H4 (cell line): ENCODE results near the gene ADARB2. TPM values are rescaled to one million over a fixed set of nuclear protein-coding genes. Genes with fewer than 3 reads are reported as not detected.

Experiments
- DNase-seq: peaks from one replicate; pipeline ENCODE4 v3.0.0-alpha.2; 2015; ENCODE audit warnings: low spot score
- total RNA-seq: library from RNA; depleted of rRNA; stranded (reverse); fragments of >200 nt; shearing (Covaris generic); gene quantifications from 2 replicates; pipeline ENCODE4 v1.2.3, GENCODE V29; 2014

Gene ADARB2
- total RNA-seq, 1 experiment from 2014 or later: 0.21 TPM

DNA sequence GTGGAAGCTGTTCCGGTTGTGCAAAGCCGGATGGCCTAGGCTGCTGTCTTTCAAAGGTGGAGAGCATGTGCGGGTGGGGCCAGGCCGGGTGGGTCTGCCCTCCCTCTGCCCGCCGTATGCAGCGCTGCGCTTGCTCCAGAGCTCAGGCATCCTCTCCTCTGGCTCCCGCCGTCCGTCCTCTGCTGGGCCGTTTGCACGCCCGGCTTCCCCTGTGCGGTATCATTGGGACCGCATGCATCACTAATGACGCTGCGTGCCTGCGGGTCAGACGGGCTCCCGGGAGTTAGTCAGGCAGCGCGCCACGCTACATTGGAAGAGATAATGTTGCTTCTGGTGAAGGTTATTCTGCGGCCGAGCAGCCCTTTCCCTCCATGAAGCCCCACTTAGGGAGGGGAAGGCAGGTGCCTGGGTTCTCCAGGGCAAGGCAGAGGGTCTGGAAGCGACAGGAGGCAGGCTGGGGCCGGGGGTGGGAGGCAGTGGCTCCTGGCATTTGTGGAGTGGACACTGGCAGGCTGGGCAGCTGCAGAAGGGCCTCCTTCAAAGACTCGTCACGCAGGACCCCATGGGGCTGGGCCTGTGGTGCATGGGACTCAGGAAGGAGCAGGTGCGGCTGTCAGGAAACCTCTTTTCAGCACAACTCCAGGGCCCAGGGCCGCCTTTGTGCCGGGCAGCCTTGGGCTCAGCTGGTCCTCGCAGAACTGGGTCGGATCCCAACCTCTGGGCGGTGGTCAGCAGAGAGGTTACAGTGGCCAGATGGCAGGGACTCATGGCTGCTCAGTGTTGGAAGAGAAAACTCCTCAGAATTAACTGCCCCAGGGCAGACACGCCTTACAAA lies 362.6 kb downstream of the ADARB2 start:
- DNase-seq: no peak

DNA sequence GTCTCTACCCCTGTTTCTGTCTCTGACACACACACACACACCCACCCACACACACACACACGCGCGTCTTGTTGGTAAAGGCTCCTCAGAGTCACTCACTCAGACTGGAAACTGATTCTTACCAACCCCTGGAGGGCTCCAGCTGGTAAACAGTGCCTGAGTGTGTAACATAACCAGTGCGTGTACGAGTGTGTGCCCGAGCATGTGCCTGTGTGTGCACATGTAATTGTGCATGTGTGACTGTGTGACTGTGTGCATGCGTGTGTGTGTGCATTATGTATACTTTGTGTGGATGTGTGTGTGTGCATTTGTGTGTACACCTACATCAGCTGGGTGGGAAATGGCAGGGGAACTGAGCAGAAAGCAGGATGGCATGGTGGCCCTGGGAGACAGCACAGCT lies 364.0 kb downstream of the ADARB2 start:
- no peak for DNase-seq

GRCh38 chr10:1372212-1372611 lies 365.1 kb downstream of the ADARB2 start:
- no peak for DNase-seq

- DNase-seq: no peak
Measured at GRCh38 chr10:1370298-1370697, 367.0 kb downstream of the ADARB2 start.

DNA sequence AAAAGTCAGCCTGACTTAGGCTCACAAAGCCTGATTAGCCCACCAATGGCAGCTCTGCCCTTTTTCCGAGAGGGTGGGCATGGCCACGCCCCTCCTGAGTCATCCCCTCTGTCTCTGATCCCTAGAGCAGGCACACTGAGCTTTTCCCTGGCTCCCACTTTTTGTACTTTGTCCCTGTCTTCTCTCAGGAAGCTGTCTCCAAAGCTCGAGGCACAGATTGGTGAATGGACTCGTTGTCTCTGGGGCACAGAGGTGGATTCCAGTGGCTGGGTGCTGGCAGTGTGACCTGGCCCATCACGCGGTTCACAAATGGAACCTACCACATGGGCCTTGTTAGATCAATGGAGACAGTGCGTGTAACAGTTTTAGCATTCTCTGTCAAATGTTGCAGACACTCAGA lies 367.7 kb downstream of the ADARB2 start:
- no peak for DNase-seq

- no peak for DNase-seq
Measured at GRCh38 chr10:1369197-1369596, 368.1 kb downstream of the ADARB2 start.

DNA sequence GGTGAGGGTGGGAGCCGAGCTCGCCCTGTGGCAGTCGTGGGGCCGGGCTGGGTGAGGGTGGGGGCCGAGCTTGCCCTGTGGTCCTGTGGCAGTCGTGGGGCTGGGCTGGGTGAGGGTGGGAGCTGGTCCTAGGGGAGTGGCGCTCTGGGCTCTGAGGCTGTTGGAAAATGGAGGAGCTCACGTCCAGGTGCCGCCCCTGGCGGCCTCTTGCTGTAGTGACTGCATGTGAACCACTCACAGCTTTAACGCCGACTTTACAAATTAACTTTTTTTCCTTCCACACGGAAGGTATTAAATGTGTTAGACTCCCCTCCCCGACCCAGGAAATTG lies 368.5 kb downstream of the ADARB2 start:
- DNase-seq: peak; percentile 27

DNA sequence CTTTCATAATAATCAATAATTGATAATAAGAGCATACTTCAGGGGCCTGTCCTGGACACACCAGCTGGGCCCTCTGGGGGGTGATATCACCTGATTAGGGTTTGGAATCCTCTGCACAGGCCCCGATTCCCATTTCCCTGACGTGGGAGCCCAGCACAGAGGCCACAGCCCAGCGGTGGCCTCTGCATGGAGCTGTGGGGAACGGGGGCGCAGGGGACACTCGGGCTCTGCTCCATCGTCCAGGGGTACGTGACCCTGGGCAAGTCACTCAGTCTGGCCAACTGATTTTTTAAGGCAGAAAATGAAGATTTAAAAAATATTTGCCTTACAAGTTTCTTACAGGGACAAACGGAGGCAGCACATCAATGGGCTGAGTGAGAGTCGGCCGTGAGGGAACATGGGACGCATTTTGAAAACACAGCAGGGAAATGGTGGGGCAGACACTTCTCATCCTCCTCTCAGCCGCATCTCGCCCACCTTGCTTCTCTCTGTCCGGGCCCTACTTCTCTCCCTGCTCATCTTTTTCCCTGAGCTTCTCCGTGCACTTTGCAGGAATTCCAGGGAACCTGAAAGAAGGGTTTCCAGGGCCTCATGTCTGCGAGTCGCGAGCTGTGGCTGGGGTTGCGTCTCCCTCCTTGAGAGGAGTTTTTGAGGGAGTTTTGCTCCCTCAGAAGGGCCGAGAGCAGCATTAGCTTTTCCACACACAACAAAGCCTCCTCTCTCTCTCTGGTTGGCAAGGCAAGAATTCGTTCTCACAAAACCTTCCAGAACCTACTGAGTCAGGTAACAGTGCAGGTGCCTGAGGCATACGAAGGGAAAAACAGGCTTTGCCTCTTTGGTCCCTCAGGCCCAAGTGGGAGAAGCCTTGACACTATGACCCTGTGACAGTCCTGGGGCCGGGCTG lies 369.1 kb downstream of the ADARB2 start:
- DNase-seq: no peak

GRCh38 chr10:1366811-1367425 lies 370.4 kb downstream of the ADARB2 start:
- DNase-seq: no peak

- no peak for DNase-seq
Measured at GRCh38 chr10:1366322-1366691, 371.0 kb downstream of the ADARB2 start.

DNA sequence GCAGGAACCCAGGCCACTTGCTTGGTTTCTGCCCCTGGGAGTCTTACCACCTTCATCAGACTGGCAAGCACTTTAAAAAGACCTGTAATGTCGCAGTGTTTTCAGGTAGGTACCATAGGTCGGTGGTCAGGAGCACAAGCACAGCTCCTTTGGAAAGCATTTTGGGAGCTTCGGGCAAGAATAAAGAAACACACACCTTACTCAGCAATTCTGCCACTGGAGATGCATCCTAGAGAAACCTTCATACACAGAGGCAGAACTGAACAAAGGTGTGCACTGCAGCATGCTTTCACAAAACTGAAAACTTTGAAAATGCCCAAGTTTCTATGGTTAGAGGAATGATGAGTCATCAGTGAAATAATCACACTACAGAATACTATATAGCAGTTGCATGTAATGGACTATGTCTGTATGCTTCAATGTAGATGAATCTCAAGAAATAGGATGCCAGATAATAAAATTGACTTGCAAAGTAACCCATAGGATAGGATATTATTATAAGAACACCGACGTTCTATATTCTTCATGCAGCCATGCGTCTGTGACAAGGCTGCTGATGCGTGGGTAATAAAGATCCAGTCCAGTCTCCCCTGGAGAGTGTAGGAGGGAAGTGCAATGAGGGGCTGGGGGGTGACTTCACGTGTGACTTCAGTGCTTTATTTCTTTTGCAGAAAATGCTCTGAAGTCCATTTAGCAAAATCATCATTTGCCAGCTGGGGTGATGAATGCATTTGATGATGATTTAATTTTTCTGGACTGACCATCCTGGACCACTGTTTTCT lies 371.6 kb downstream of the ADARB2 start:
- DNase-seq: no peak

DNA sequence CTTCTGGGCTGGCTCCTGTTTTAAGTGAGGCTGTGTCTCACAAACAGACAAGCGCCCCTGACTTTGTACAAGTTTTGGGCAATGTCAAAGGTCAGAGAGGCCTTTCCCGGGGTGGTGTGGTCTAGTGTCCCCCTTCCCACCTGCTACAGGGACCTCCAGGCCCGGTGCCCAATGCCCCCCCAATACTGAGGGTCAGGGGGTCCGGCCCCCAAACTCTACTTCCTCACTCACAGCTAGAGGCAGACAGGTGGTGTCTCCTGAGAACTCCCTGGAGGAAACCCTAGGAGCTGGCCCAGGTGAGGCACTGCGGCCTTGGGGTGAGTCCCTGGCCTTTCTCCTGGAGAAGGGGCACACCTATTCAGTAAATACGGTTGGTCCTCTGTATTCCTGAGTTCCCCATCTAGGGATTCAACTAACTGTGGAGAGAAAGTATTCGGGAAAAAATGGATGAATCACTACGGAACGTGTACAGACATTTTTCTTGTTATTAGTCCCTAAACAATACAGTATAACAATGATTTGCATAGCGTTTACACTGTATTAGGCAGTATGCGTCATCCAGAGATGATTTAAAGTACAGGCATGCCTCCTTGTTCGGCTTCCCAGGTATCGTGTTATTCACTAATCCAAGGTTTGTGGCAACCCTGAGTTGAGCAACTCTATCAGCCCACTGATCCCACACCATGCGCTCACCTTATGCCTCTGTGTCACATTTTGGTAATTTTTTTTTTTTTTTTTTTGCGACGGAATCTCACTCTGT lies 373.0 kb downstream of the ADARB2 start:
- no peak for DNase-seq

DNA sequence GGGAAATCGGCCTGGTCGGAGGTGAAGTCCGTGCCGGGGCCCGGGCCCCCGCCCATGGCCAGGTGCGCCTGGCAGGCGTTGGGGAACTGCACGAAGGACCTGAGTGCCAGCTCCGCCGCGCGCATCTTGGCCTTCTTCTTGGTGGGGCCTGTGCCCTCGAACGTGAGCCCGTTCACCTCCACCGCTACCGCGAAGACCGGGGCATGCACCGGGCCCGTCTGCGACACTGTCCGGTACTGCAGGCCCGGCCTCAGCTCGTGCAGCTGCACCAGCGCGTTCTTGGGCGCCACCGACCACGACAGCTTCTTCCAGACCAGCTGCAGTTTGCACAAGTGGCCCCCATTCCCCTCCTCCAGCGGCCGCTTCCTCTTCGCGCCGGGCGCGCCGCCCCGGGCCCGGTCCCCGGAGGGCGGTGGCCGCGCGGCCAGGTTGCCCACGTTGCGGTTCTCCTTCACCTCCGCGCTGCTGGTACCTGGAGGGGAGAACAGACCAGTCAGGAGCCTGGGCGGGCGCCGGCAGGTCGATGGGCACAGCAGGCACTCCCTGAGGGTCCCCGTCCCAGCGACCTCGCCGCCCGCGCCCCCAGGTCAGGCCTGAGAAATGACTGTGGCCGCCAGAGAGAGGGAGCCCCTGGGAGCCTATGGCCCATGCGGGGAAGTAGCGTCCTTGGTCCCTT lies 373.7 kb downstream of the ADARB2 start:
- DNase-seq: no peak

DNA sequence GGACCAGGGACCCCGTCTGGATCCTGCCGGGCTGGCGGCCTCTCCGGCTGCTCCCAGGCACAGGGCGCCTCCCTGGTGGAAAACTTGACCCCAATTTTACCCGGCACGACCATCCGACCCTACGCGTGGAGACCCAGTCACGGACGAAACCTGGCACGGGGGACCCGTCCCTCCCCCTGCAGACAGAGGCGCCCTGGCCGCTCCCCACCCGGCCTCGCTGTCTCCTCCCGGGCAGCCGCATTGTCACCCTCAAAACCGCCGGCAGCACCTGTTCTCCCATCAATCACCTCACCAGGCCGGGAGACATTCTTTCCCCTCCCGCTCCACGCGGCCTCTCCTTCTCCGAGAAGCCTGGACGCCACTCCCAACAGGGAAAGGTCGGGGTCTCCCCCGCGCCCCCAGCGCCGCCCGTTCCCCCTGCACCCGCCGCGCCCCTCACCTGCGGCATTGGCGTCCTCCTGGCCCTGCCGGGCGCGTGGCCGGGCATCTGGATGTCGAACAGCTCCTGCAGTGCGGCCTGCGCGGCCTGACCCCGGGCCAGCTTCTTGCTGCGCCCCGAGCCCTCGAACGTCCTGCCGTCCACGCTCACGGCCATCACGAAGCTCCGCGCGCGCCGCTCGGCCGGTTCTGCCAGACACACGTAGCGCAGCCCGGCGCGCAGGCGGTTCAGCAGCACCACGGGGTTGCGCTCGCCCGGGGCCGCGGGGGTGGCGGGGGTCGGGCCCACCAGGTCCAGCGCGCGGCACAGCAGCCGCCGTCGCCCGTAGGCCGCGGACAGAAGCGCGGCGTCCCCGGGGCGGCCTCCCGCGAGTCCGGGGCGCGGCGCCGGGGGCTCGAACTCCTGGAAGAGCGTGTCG lies 374.5 kb downstream of the ADARB2 start:
- no peak for DNase-seq

DNA sequence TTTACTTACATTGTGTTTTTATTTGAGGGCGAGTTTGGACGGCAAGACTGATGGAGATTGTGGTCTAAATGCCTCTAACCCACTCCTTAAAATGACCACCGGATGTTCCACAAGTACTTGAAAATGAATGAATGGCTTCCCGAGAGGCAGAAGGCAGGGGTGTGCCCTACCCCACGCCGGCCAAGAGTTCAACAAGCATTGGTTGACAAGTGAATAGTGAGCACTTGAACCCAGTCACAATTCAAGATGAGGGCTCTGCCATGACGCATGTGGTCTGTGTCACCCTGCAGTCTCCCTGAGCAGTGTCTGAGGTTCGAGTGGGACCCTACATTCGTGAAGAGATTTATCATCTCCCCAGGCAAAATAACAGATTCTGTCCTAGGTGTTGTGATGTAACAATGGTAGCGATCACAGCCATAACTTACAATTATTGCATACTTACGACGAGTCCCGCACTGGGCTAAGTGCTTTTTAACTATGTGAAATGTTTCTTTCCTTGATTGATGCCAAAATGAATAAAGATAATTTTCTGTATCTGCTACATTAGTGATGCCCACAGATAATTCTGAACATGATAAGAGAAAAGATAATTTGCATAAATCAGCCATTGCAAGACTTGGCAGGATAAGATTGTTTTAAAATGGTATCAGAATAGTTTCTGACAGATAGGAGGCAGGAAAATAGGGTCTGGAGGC lies 375.8 kb downstream of the ADARB2 start:
- no peak for DNase-seq

DNA sequence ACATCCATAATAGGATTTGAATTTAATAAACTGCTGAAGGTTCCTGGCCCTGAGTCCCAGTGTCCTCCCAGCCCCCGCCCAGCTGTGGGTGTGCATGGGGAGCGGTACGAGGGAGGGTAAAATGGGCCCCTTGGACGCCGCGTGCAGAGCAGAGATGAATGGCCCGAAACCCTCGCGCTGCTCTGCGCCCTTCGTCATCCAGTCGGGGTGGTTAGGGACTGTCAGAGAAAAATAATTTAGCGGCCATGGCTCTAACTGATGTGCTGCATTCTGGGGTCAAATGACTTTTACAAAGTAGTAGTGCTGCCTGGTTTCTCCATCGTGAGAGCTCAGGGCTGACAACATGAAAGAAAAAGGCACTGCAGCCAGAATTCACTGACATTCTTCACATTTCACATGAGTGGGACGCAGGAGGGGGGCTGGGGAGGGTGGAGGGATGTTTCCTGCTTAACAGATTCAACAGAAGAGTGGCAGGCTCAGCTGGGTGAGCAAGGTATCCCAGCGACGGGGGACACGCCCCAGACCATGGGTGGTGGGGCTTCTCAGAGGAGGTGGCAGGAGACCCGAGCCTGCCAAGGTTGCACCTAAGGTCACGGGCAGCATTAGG lies 376.7 kb downstream of the ADARB2 start:
- DNase-seq: no peak

GRCh38 chr10:1360011-1360557 lies 377.2 kb downstream of the ADARB2 start:
- DNase-seq: no peak

- DNase-seq: no peak
Measured at GRCh38 chr10:1359626-1359955, 377.7 kb downstream of the ADARB2 start.
